DOHH2 (cell line): ENCODE data around the gene OR6M1.

Experiments
- H3F3A ChIP-seq: fragments of 200-600 bp; sonication (generic), shearing (Covaris generic); 2 replicates; pipeline ENCODE4 v1.6.0; 2016; ENCODE audit warnings: antibody characterized with exemption, mild to moderate bottlenecking; ENCODE audit not compliant: control insufficient read depth, insufficient read depth
- H3K27ac ChIP-seq: fragments of 200-600 bp; sonication (generic); 2 replicates; pipeline ENCODE4 v1.5.1; 2014; ENCODE audit warnings: low read depth, mild to moderate bottlenecking, low read length, moderate library complexity
- H3K27me3 ChIP-seq: fragments of 200-600 bp; sonication (generic); 2 replicates; pipeline ENCODE4 v1.6.1; 2014; ENCODE audit warnings: mild to moderate bottlenecking, low read length, mixed read lengths; ENCODE audit not compliant: control insufficient read depth
- H3K36me3 ChIP-seq: fragments of 200-600 bp; sonication (generic); 2 replicates; pipeline ENCODE4 v1.6.1; 2014; ENCODE audit warnings: mild to moderate bottlenecking, low read length, moderate library complexity, mixed read lengths; ENCODE audit not compliant: control insufficient read depth
- H3K4me1 ChIP-seq: fragments of 200-600 bp; sonication (generic); 2 replicates; pipeline ENCODE4 v1.6.1; 2014; ENCODE audit warnings: mild to moderate bottlenecking, low read length, mixed read lengths; ENCODE audit not compliant: control insufficient read depth
- H3K4me2 ChIP-seq: fragments of 200-600 bp; sonication (generic); 2 replicates; pipeline ENCODE4 v1.6.0; 2014; ENCODE audit warnings: mild to moderate bottlenecking, low read length, moderate library complexity
- H3K4me3 ChIP-seq: fragments of 200-600 bp; sonication (generic); 2 replicates; pipeline ENCODE4 v1.5.1; 2014; ENCODE audit warnings: mild to moderate bottlenecking, low read length, mixed read lengths
- H3K79me2 ChIP-seq: fragments of 200-600 bp; sonication (generic); 2 replicates; pipeline ENCODE4 v1.6.1; 2014; ENCODE audit warnings: mild to moderate bottlenecking, low read length, mixed read lengths; ENCODE audit not compliant: control insufficient read depth
- H3K9me2 ChIP-seq: fragments of 200-600 bp; sonication (generic); replicated peaks from 2 replicates; pipeline ENCODE4 v1.6.1; 2014; ENCODE audit warnings: mild to moderate bottlenecking, low read length, mixed read lengths; ENCODE audit not compliant: control insufficient read depth
- H3K9me3 ChIP-seq: fragments of 200-600 bp; sonication (generic); 2 replicates; pipeline ENCODE4 v1.6.1; 2014; ENCODE audit warnings: antibody characterized with exemption, low read length, mixed read lengths; ENCODE audit not compliant: control insufficient read depth, insufficient read depth
- H4K20me1 ChIP-seq: fragments of 200-600 bp; sonication (generic); 2 replicates; pipeline ENCODE4 v1.6.0; 2014; ENCODE audit warnings: low read depth, mild to moderate bottlenecking, antibody characterized with exemption, low read length, moderate library complexity; ENCODE audit not compliant: control insufficient read depth, insufficient read depth
- CTCF ChIP-seq: fragments of 200-600 bp; sonication (generic); IDR thresholded peaks from one replicate; pipeline ENCODE4 v1.5.1; 2014; ENCODE audit warnings: antibody characterized with exemption, mild to moderate bottlenecking, low read depth, low read length; ENCODE audit not compliant: poor library complexity, severe bottlenecking
- EZH2phosphoT487 ChIP-seq: fragments of 200-600 bp; sonication (generic); IDR thresholded peaks from 2 replicates; pipeline ENCODE4 v1.6.1; 2017; ENCODE audit warnings: borderline replicate concordance, mild to moderate bottlenecking, antibody characterized with exemption, low read length, moderate library complexity, mixed read lengths

The OR6M1 gene

GRCh38 chr11:123822599-123822998 lies 16.4 kb upstream of the OR6M1 start:
- Histone ChIP-seq H3K27ac (no peak overlapping the region), H3K4me1 (no peaks in the 10 kb centered on the region), H4K20me1 (no peaks in the 10 kb centered on the region), H3K9me3 (no peaks in the 10 kb centered on the region), H3K4me3 (no peak overlapping the region), H3K79me2 (no peaks in the 10 kb centered on the region), H3K36me3 (no peaks in the 10 kb centered on the region), H3K9me2 (no peaks in the 10 kb centered on the region), H3F3A (no peaks in the 10 kb centered on the region), H3K4me2 (no peak overlapping the region), H3K27me3 (no peaks in the 10 kb centered on the region)
- no peak for TF ChIP-seq CTCF
- no peak for TF ChIP-seq EZH2phosphoT487

- H3K4me2 ChIP-seq, result no peak overlapping the region
Observed at GRCh38 chr11:123822032-123822431, 15.9 kb upstream of the OR6M1 start.

GRCh38 chr11:123815122-123815521 lies 9.0 kb upstream of the OR6M1 start:
- no peaks in the 10 kb centered on the region for H3K36me3 ChIP-seq
- no peaks in the 10 kb centered on the region for H3K9me3 ChIP-seq
- no peak for TF ChIP-seq CTCF
- no peak for TF ChIP-seq EZH2phosphoT487
- H3K4me1 ChIP-seq, result no peaks in the 10 kb centered on the region
- no peak overlapping the region for H3K27ac ChIP-seq
- H3F3A ChIP-seq, result no peaks in the 10 kb centered on the region
- no peaks in the 10 kb centered on the region for H3K27me3 ChIP-seq
- no peak overlapping the region for H3K4me3 ChIP-seq
- no peaks in the 10 kb centered on the region for H3K79me2 ChIP-seq
- H3K9me2 ChIP-seq, result no peaks in the 10 kb centered on the region
- no peaks in the 10 kb centered on the region for H4K20me1 ChIP-seq
- H3K4me2 ChIP-seq, result no peak overlapping the region

More at GRCh38 chr11:123822032-123822431, 15.9 kb upstream of the OR6M1 start:
- Histone ChIP-seq H3F3A (no peaks in the 10 kb centered on the region), H3K9me3 (no peaks in the 10 kb centered on the region), H3K79me2 (no peaks in the 10 kb centered on the region), H3K4me3 (no peak overlapping the region), H3K27ac (no peak overlapping the region), H3K27me3 (no peaks in the 10 kb centered on the region), H3K9me2 (no peaks in the 10 kb centered on the region), H3K36me3 (no peaks in the 10 kb centered on the region), H3K4me1 (no peaks in the 10 kb centered on the region), H4K20me1 (no peaks in the 10 kb centered on the region)
- TF ChIP-seq CTCF (no peak), EZH2phosphoT487 (no peak)

- Histone ChIP-seq H3F3A (no peaks in the 10 kb centered on the region), H3K4me2 (no peak overlapping the region), H3K79me2 (no peaks in the 10 kb centered on the region), H4K20me1 (no peaks in the 10 kb centered on the region), H3K27ac (no peak overlapping the region), H3K36me3 (no peaks in the 10 kb centered on the region), H3K27me3 (no peaks in the 10 kb centered on the region; the same call in 1 of the 2 replicates), H3K4me1 (no peaks in the 10 kb centered on the region), H3K9me3 (no peaks in the 10 kb centered on the region), H3K4me3 (no peak overlapping the region), H3K9me2 (no peaks in the 10 kb centered on the region)
- TF ChIP-seq EZH2phosphoT487 (no peak), CTCF (no peak)
Observed at GRCh38 chr11:123801765-123802164, 4.4 kb downstream of the OR6M1 start.
